B cell (primary cell): Measurements from ENCODE around the gene SPPL2C. TPM values are rescaled to one million over a fixed set of nuclear protein-coding genes. Genes with fewer than 3 reads are reported as not detected.

Experiments used
- ATAC-seq: fragments of 200-7000 bp; cut with Tn5 transposase; one replicate; pipeline ENCODE4 v1.10.0; 2021; ENCODE audit warnings: low read depth, mild to moderate bottlenecking, moderate number of reproducible peaks, moderate library complexity
- CTCF ChIA-PET: fragments of 350-600 bp; sonication (Branson Sonifier 250); formaldehyde crosslinking; loops from one replicate; lab custom pipeline; 2021; ENCODE audit warnings: antibody characterized with exemption, inconsistent platforms; lab: Charles Lee
- POLR2A ChIA-PET: fragments of 350-600 bp; sonication (Branson Sonifier 250); formaldehyde crosslinking; loops from one replicate; lab custom pipeline; 2021; ENCODE audit warnings: antibody characterized with exemption; lab: Charles Lee
- DNase-seq: peaks from one replicate; pipeline ENCODE4 v3.0.0; 2013
- H2AFZ ChIP-seq: 2 replicates; pipeline ENCODE4 v1.6.1; 2012; ENCODE audit warnings: mild to moderate bottlenecking, low read depth, low read length; ENCODE audit not compliant: insufficient read depth, poor library complexity, severe bottlenecking
- H3K27ac ChIP-seq, 2 donors: 1 replicate in 1 of 2; 2 replicates in 1 of 2; pipeline ENCODE4 v1.5.1; 2012 to 2013; ENCODE audit warnings: low read length in 2 of 2, mild to moderate bottlenecking in 2 of 2, moderate library complexity in 1 of 2
- H3K27me3 ChIP-seq, 4 experiments: fragments of 200-600 bp in 1 of 4; sonication (generic) in 1 of 4; replicated peaks in 1 of 4; 1 replicate in 2 of 4; 2 replicates in 2 of 4; pipeline versions ENCODE4 v1.6.1 to v1.7.0; 2013 to 2016; ENCODE audit warnings: low read length in 3 of 4, mild to moderate bottlenecking in 2 of 4, mixed read lengths in 1 of 4, moderate library complexity in 1 of 4; ENCODE audit not compliant: insufficient read depth in 4 of 4, control insufficient read depth in 3 of 4; ENCODE audit errors: control extremely low read depth in 1 of 4
- H3K36me3 ChIP-seq, 2 experiments: replicated peaks in 1 of 2; 1 replicate in 1 of 2; 2 replicates in 1 of 2; pipeline versions ENCODE4 v1.6.1 to v1.7.1; 2013; ENCODE audit warnings: low read length in 1 of 2; ENCODE audit not compliant: insufficient read depth in 2 of 2, control insufficient read depth in 1 of 2; ENCODE audit errors: control extremely low read depth in 1 of 2, extremely low read depth in 1 of 2
- H3K4me1 ChIP-seq, 2 donors: fragments of 200-600 bp in 1 of 2; sonication (generic) in 1 of 2; 1 replicate in 1 of 2; 2 replicates in 1 of 2; pipeline versions ENCODE4 v1.5.1 to v1.6.1; 2013 to 2017; ENCODE audit warnings: low read length in 2 of 2; ENCODE audit not compliant: control insufficient read depth in 2 of 2, insufficient read depth in 2 of 2
- H3K4me2 ChIP-seq: replicated peaks from 2 replicates; pipeline ENCODE3; 2012; ENCODE audit warnings: mild to moderate bottlenecking, low read depth, low read length; ENCODE audit not compliant: poor library complexity, severe bottlenecking
- H3K4me3 ChIP-seq, 5 experiments: fragments of 200-600 bp in 1 of 5; sonication (generic) in 1 of 5; 1 replicate in 3 of 5; 2 replicates in 2 of 5; pipeline versions ENCODE4 v1.5.1 to v1.7.0; 2011 to 2016; ENCODE audit warnings: low read length in 4 of 5, mild to moderate bottlenecking in 4 of 5, low read depth in 2 of 5, control low read depth in 1 of 5, moderate library complexity in 1 of 5; ENCODE audit not compliant: insufficient read depth in 1 of 5; ENCODE audit errors: control extremely low read depth in 1 of 5, extremely low read depth in 1 of 5
- H3K79me2 ChIP-seq: fragments of 200-600 bp; sonication (generic); one replicate; pipeline ENCODE4 v1.6.0; 2016; ENCODE audit warnings: low read length; ENCODE audit not compliant: control insufficient read depth, insufficient read depth
- H3K9ac ChIP-seq: fragments of 200-600 bp; sonication (generic); 2 replicates; pipeline ENCODE4 v1.6.1; 2017; ENCODE audit warnings: mild to moderate bottlenecking, low read length, moderate library complexity
- H3K9me3 ChIP-seq, 3 donors: one replicate each; pipeline versions ENCODE4 v1.6.1 to v1.7.1; 2013; ENCODE audit warnings: low read length in 2 of 3; ENCODE audit not compliant: control insufficient read depth in 2 of 3, insufficient read depth in 1 of 3; ENCODE audit errors: control extremely low read depth in 1 of 3
- H4K20me1 ChIP-seq: 2 replicates; pipeline ENCODE4 v1.6.0; 2012; ENCODE audit warnings: mild to moderate bottlenecking, low read length; ENCODE audit not compliant: insufficient read depth, control insufficient read depth, poor library complexity, severe bottlenecking
- H3K27ac Mint-ChIP-seq: one replicate; pipeline ENCODE4 v1.8.0; 2021; ENCODE audit warnings: mixed read lengths
- H3K27me3 Mint-ChIP-seq: one replicate; pipeline ENCODE4 v1.8.0; 2021; ENCODE audit warnings: mixed read lengths
- H3K4me1 Mint-ChIP-seq: one replicate; pipeline ENCODE4 v1.8.0; 2021; ENCODE audit warnings: mixed read lengths
- H3K4me3 Mint-ChIP-seq: one replicate; pipeline ENCODE4 v1.8.0; 2021; ENCODE audit warnings: mixed read lengths
- H3K9me3 Mint-ChIP-seq: one replicate; pipeline ENCODE4 v1.8.0; 2022; ENCODE audit warnings: mixed read lengths; ENCODE audit not compliant: insufficient read depth
- CTCF ChIP-seq: fragments of 200-600 bp; IDR thresholded peaks from one replicate; pipeline ENCODE4 v1.8.0; 2022; ENCODE audit warnings: antibody characterized with exemption, mild to moderate bottlenecking
- EZH2 ChIP-seq: IDR thresholded peaks from 2 replicates; pipeline ENCODE4 v1.6.1; 2012; ENCODE audit warnings: borderline replicate concordance, low read depth, mild to moderate bottlenecking, moderate library complexity, low read length; ENCODE audit not compliant: insufficient read depth, poor library complexity, severe bottlenecking
- WGBS: methylation state at CpG from one replicate; pipeline ENCODE4 v1.1.5; 2013; ENCODE audit warnings: missing lambda C conversion rate; ENCODE audit not compliant: insufficient coverage; 5-methylcytosine and 5-hydroxymethylcytosine counted together
- intact Hi-C: fragments of 100-400 bp; cut with micrococcal nuclease; formaldehyde crosslinking; loops from one replicate; pipeline ENCODE4 v1.10.0; 2022
- polyA plus RNA-seq: library from polyadenylated mRNA; depleted of rRNA; stranded (reverse); fragments of >200 nt; gene quantifications from 2 replicates; pipeline ENCODE4 v1.2.3, GENCODE V29; 2012
- total RNA-seq, 2 donors: library from RNA; stranded (reverse); fragments of 120-200 nt in 1 of 2; gene quantifications; 1 replicate in 1 of 2; 2 replicates in 1 of 2; pipeline versions ENCODE4 v1.2.3 to v1.2.4, GENCODE V29; 2013 to 2022

The SPPL2C gene
- total and polyA plus RNA-seq, 2 donors (not counting 1 experiment from before 2014, with no cell fraction given) = not detected

DNA sequence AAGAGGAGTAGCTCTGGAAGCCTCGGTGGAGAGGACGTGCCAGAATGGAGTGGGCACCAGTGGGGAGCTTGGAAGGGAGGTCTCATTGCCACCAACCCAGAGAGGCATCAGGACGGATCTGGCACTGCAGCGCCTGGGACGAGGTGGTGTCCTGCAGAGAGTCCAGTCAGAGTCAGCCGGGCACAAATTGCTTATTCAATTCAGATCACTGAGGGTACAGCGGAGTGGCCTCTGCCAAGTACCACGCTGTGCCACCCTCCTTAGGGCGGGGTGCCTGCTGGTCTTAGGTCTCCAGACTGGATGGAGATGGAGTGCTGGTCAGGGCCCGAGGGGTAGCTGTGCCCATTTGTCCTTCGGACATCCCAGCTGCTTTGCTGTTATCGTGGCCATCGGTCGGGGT lies 18.9 kb upstream of the SPPL2C start:
- H4K20me1 ChIP-seq = no peaks in the 10 kb centered on the region
- H3K79me2 ChIP-seq = no peaks in the 10 kb centered on the region
- no peaks in the 10 kb centered on the region for H3K4me1 Mint-ChIP-seq
- WGBS = 91% methylated on average over 14 of the region's 14 CpGs
- CTCF ChIA-PET = interaction anchor here (3.3 kb wide), 1 partner anchor 185 kb away, joined by 22 read pairs; no protein-coding TSS in a partner anchor
- H3K4me1 ChIP-seq = no peaks in the 10 kb centered on the region
- H3K9me3 Mint-ChIP-seq = no peaks in the 10 kb centered on the region
- TF ChIP-seq CTCF = no peak
- TF ChIP-seq EZH2 = no peak
- POLR2A ChIA-PET = no interaction called here
- H3K27ac Mint-ChIP-seq = no peak overlapping the region
- peaks cover 0 to 6% (median 0%) of the 10 kb centered on the region in 4 experiments for H3K27me3 ChIP-seq
- intact Hi-C loops = no loop called here
- no peak overlapping the region for H3K4me2 ChIP-seq
- no peak overlapping the region for H3K4me3 ChIP-seq
- no peak for ATAC-seq
- no peak overlapping the region for H3K4me3 Mint-ChIP-seq
- H3K36me3 ChIP-seq = no peaks in the 10 kb centered on the region
- no peak overlapping the region for H2AFZ ChIP-seq
- H3K27me3 Mint-ChIP-seq = peaks cover 9% of the 10 kb centered on the region
- H3K9me3 ChIP-seq = no peaks in the 10 kb centered on the region
- no peak overlapping the region for H3K9ac ChIP-seq
- no peak overlapping the region for H3K27ac ChIP-seq
- DNase-seq = no peak

DNA sequence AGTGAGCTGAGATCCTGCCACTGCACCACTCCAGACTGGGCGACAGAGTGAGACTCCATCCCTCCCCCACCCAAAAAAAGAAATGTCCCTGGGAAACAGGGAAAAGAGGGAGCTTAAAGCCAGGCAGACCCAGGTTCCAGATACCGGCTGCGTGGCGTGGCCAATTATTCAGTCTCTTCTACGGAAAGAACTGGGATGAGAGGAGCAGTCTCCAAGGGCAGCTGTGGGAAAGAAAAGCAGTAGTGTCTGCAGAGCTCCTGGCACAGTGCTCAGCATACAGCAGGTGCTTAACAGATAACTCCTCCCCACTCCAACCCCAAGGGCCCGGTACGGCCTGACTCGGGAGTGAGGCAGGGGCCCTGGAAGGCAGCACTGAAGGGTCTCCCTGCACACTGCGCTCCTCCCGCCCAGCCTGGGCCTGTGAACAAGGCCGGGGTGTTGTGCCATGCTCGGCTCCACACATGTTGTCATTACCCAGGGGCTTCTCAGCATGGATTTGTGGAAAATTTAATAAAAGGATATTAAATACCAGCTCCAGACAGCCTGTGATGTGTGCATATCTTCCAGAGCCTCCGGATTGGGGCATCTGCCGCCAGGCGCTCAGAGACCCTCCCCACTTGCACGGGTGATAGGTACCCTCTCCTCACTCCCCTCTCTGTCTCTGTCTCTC lies 17.6 kb upstream of the SPPL2C start:
- no peak for TF ChIP-seq CTCF
- no peak for TF ChIP-seq EZH2
- Mint-ChIP-seq H3K4me3 (no peak overlapping the region), H3K4me1 (no peaks in the 10 kb centered on the region), H3K9me3 (no peaks in the 10 kb centered on the region), H3K27me3 (peaks cover 7% of the 10 kb centered on the region), H3K27ac (no peak overlapping the region)
- no peaks in the 10 kb centered on the region for H4K20me1 ChIP-seq
- H3K36me3 ChIP-seq = no peaks in the 10 kb centered on the region
- CTCF ChIA-PET = interaction anchor here (0.6 to 3.3 kb wide), 3 partner anchors 185 to 239 kb away, joined by 3 to 22 read pairs (median 3); no protein-coding TSS in a partner anchor
- no peak overlapping the region for H2AFZ ChIP-seq
- intact Hi-C loops = no loop called here
- WGBS = 90% methylated on average over 12 of the region's 16 CpGs
- peaks cover 0 to 6% (median 0%) of the 10 kb centered on the region in 4 experiments for H3K27me3 ChIP-seq
- no peaks in the 10 kb centered on the region for H3K9me3 ChIP-seq
- ATAC-seq (no peak), DNase-seq (no peak)
- POLR2A ChIA-PET = no interaction called here
- H3K9ac ChIP-seq = no peak overlapping the region
- H3K79me2 ChIP-seq = no peaks in the 10 kb centered on the region
- no peak overlapping the region for H3K4me2 ChIP-seq
- no peaks in the 10 kb centered on the region for H3K4me1 ChIP-seq
- no peak overlapping the region for H3K27ac ChIP-seq
- H3K4me3 ChIP-seq = no peak overlapping the region
